Bronchial epithelial cell (primary cell): ENCODE measurements around the gene KCTD20. TPM values are rescaled to one million over a fixed set of nuclear protein-coding genes. Genes with fewer than 3 reads are reported as not detected.
A peak's percentile ranks its signal among the peaks of the same experiment; 100 is the strongest.

Source experiments
- DNase-seq: peaks from one replicate; pipeline ENCODE4 v3.0.0-alpha.2; 2010; ENCODE audit warnings: low read depth
- FAIRE-seq: peaks from 2 replicates; lab custom pipeline; 2011; peaks lifted over from hg19 to GRCh38; lab: Jason Lieb, UNC
- H3K27me3 ChIP-seq: 2 replicates; pipeline ENCODE4 v1.5.1; 2011; ENCODE audit warnings: low read length; ENCODE audit not compliant: control insufficient read depth, insufficient read depth
- H3K36me3 ChIP-seq: 2 replicates; pipeline ENCODE4 v1.5.1; 2011; ENCODE audit warnings: low read length; ENCODE audit not compliant: control insufficient read depth, insufficient read depth
- H3K4me3 ChIP-seq: 2 replicates; pipeline ENCODE4 v1.5.1; 2011; ENCODE audit warnings: mild to moderate bottlenecking, low read depth, low read length, control low read depth
- total RNA-seq: library from RNA; depleted of rRNA; stranded (reverse); fragments of >200 nt; gene quantifications from 2 replicates; pipeline ENCODE4 v1.2.1, GENCODE V29; 2014
- TF ChIP-seq, protein P1 (sequence below): IDR thresholded peaks from 2 replicates; pipeline ENCODE4 v1.5.1; 2011; ENCODE audit warnings: mild to moderate bottlenecking, moderate library complexity, low read length, control low read depth, inconsistent platforms; ENCODE audit not compliant: insufficient read depth, severe bottlenecking

The KCTD20 gene
- total RNA-seq, 1 donor from 2014 or later: 26.6 TPM

DNA sequence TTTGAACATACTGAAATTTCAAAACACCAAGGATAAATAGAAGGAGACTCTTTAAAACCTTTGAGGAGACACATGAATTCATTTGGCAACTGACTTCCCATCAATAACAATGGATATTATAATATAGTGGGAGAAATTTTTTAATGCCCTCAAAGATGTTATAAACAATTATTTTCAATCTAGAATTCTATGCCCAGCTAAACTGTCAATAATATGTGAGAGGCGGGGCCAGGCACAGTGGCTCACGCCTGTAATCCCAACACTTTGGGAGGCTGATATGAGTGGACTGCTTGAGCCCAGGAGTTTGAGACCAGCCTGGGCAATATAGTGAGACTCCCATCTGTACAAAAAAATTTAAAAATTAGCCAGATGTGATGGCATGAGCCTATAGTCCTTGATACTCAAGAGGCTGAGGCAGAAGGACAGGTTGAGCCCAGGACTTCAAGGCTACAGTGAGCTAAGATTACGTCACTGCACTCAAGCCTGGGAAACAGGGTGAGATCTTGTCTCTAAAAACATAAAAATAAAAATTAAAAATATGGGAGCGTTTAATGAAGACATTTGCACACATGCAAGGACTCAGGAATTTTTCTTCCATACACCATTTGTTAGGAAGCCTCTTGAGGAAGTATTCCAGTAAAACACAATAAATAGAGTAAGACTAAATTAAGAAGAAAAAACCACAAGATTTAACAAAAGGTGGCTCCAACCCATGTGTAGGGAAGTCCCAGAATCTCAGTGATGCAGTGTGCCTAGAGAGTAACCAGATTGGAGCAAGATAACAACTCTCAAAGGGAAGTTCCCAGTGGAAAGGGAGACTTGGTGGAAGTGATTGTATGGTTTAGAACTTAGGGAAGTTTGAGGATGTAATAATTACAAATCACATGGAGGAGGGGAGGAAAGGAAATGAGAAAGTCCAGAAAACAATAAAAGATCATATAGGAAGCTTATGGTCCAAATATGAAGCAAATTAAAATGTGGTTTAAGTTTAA is 29.0 kb upstream of the KCTD20 start:
- no peak overlapping the region for H3K4me3 ChIP-seq
- DNase-seq (no peak), FAIRE-seq (no peak)
- H3K27me3 ChIP-seq: no peaks in the 10 kb centered on the region
- TF ChIP-seq, protein P1, sequence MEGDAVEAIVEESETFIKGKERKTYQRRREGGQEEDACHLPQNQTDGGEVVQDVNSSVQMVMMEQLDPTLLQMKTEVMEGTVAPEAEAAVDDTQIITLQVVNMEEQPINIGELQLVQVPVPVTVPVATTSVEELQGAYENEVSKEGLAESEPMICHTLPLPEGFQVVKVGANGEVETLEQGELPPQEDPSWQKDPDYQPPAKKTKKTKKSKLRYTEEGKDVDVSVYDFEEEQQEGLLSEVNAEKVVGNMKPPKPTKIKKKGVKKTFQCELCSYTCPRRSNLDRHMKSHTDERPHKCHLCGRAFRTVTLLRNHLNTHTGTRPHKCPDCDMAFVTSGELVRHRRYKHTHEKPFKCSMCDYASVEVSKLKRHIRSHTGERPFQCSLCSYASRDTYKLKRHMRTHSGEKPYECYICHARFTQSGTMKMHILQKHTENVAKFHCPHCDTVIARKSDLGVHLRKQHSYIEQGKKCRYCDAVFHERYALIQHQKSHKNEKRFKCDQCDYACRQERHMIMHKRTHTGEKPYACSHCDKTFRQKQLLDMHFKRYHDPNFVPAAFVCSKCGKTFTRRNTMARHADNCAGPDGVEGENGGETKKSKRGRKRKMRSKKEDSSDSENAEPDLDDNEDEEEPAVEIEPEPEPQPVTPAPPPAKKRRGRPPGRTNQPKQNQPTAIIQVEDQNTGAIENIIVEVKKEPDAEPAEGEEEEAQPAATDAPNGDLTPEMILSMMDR: no peak
- no peaks in the 10 kb centered on the region for H3K36me3 ChIP-seq

DNA sequence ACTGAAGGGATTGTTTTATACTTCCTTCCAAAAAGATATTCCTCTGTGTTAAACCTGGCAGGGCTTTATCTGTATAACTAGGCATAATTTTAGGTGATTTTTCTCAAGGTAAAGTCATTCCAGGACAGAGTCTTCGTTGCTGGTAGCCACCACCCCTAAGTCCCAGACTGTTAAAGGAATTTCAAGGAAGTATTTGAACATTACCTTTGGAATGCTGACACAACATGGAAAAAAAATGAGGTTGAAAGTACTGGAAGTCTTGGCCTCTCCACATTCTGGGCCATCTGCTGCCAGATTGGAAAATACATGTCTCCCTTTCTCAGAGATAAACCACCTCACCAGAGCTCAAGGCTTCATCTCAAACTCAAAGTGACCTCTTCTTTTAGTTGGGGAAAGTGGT is 28.3 kb upstream of the KCTD20 start:
- DNase-seq (no peak), FAIRE-seq (no peak)
- Histone ChIP-seq H3K27me3 (no peaks in the 10 kb centered on the region), H3K36me3 (no peaks in the 10 kb centered on the region), H3K4me3 (no peak overlapping the region)
- TF ChIP-seq, protein P1: no peak

DNA sequence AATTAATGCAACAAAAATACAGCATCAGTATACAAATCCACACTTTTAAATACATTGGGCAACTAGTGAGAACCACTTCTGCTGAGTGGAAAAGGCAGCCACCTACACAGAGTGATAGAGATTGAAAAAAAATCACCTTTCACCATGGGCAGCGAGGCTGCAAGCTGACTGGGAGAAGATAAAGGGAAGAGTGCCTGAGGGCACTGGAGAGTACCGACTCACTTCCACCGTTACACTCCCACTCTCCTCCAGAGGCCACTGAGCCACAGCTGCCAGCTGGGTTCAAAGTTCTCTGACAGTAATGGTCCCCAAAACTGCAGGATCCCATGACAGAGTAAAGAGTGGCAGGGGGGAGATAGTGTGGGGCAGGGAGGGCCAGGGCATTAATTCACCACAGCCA is 24.2 kb upstream of the KCTD20 start:
- no peak overlapping the region for H3K4me3 ChIP-seq
- FAIRE-seq: no peak
- DNase-seq: peak; percentile 44
- TF ChIP-seq, protein P1: no peak
- H3K36me3 ChIP-seq: no peaks in the 10 kb centered on the region
- H3K27me3 ChIP-seq: no peaks in the 10 kb centered on the region

- Histone ChIP-seq H3K36me3 (no peaks in the 10 kb centered on the region), H3K27me3 (no peaks in the 10 kb centered on the region), H3K4me3 (no peak overlapping the region)
- FAIRE-seq: no peak
- TF ChIP-seq, protein P1: no peak
- peak; percentile 96 for DNase-seq
Observed at GRCh38 chr6:36419310-36419709, 23.5 kb upstream of the KCTD20 start.

DNA sequence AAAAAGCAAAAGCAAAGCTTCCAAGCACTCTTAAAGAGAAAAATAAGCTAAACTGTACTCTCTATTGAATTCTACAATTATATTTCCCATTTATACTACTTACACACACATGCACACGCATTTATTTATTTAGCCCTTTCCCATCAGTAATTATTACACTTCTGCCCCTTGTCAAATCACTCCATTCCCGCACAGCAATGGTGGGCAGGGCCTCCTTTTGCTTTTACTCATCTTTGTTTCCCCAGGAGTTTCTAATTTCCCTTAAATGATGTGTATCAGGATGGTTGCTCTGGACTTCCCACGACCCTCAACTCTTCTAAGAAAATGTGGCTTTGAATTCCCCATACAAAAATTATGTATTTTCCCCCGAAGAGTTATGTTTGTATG is 20.1 kb upstream of the KCTD20 start:
- H3K36me3 ChIP-seq: no peaks in the 10 kb centered on the region
- no peak for FAIRE-seq
- no peak for DNase-seq
- peak overlapping the region; percentile 45 for H3K4me3 ChIP-seq
- H3K27me3 ChIP-seq: no peaks in the 10 kb centered on the region
- TF ChIP-seq, protein P1: no peak
